Measurements from ENCODE around the gene FBN3. TPM values are rescaled to one million over a fixed set of nuclear protein-coding genes. Genes with fewer than 3 reads are reported as not detected.

Gene FBN3
- not detected in 2 replicates for total RNA-seq

GRCh38 chr19:8149261-8150094, at the start of gene FBN3:
TSS of gene FBN3 (minus strand) at chr19:8149592. CDS start at chr19:8147480, 2,112 bp downstream.

GRCh38 chr19:8052464-8052859, 96.9 kb downstream of the FBN3 start, which contains the start of gene CCL25:
TSS of gene CCL25 (plus strand) at chr19:8052760. CDS start at chr19:8053050, 290 bp downstream.

Other genes with a start within 250 kb of the FBN3 start
- gene MAP2K7, start 245.7 kb downstream of the FBN3 start, total RNA-seq: 6.8 and 8.5 TPM in 2 replicates
- 0.15 TPM in 1 of 2 replicates, not detected in the other for gene TGFBR3L, start 234.8 kb downstream of the FBN3 start, total RNA-seq
- 30.2 and 31.1 TPM in 2 replicates for gene SNAPC2, start 229.3 kb downstream of the FBN3 start, total RNA-seq
- gene CTXN1, start 223.5 kb downstream of the FBN3 start, total RNA-seq: 0.59 and 2.4 TPM in 2 replicates
- gene TIMM44, start 205.9 kb downstream of the FBN3 start, total RNA-seq: 38.7 and 41.6 TPM in 2 replicates
- gene ELAVL1, start 144.0 kb downstream of the FBN3 start, total RNA-seq: 36.1 and 38.2 TPM in 2 replicates
- not detected in 2 replicates for gene CCL25, start 96.8 kb downstream of the FBN3 start, total RNA-seq
- gene CERS4, start 59.8 kb upstream of the FBN3 start, total RNA-seq: 17.1 and 25.2 TPM in 2 replicates
- gene CD320, start 158.8 kb upstream of the FBN3 start, total RNA-seq: 51.9 and 67.4 TPM in 2 replicates
- gene NDUFA7, start 171.8 kb upstream of the FBN3 start, total RNA-seq: 17.0 and 26.3 TPM in 2 replicates
- 317 and 321 TPM in 2 replicates for gene RPS28, start 171.9 kb upstream of the FBN3 start, total RNA-seq
- 1.00 and 2.2 TPM in 2 replicates for gene KANK3, start 193.7 kb upstream of the FBN3 start, total RNA-seq
- gene ANGPTL4, start 214.6 kb upstream of the FBN3 start, total RNA-seq: 112 and 127 TPM in 2 replicates
- gene RAB11B, start 240.8 kb upstream of the FBN3 start, total RNA-seq: 44.8 and 48.0 TPM in 2 replicates

All from cardiac ventricle fibroblast (primary cell).